Heart left ventricle (tissue), 16 donors: ENCODE measurements around the gene NPBWR2. TPM values are rescaled to one million over a fixed set of nuclear protein-coding genes. Genes with fewer than 3 reads are reported as not detected.

Experiments
- ATAC-seq, 4 donors: fragments of 200-7000 bp; cut with Tn5 transposase; one replicate each; pipeline ENCODE4 v1.9.1; 2020 to 2022; ENCODE audit warnings: moderate library complexity in 4 of 4, mild to moderate bottlenecking in 3 of 4, moderate number of reproducible peaks in 1 of 4
- DNase-seq, 5 donors: peaks; one replicate each; pipeline ENCODE4 v3.0.0-alpha.2; 2020
- H3K27ac ChIP-seq, 12 donors: fragments of 200-600 bp; sonication (generic) in 4 of 12; one replicate each; pipeline versions ENCODE4 v1.5.0 to v1.8.0; 2016 to 2022; ENCODE audit warnings: mild to moderate bottlenecking in 2 of 12
- H3K27me3 ChIP-seq, 9 donors: fragments of 200-600 bp; sonication (generic) in 2 of 9; one replicate each; pipeline versions ENCODE4 v1.5.1 to v1.8.0; 2016 to 2022; ENCODE audit warnings: mild to moderate bottlenecking in 3 of 9
- H3K36me3 ChIP-seq, 9 donors: fragments of 200-600 bp; sonication (generic) in 2 of 9; one replicate each; pipeline versions ENCODE4 v1.5.0 to v1.8.0; 2018 to 2022; ENCODE audit warnings: mild to moderate bottlenecking in 2 of 9
- H3K4me1 ChIP-seq, 12 donors: fragments of 200-600 bp; sonication (generic) in 4 of 12; one replicate each; pipeline versions ENCODE4 v1.5.0 to v1.8.0; 2016 to 2022; ENCODE audit warnings: mild to moderate bottlenecking in 3 of 12
- H3K4me3 ChIP-seq, 12 donors: fragments of 200-600 bp; sonication (generic) in 4 of 12; one replicate each; pipeline versions ENCODE4 v1.5.0 to v1.8.0; 2017 to 2022; ENCODE audit warnings: mild to moderate bottlenecking in 9 of 12, moderate library complexity in 4 of 12
- H3K9me3 ChIP-seq, 12 donors: fragments of 200-600 bp; sonication (generic) in 4 of 12; one replicate each; pipeline versions ENCODE4 v1.5.0 to v1.8.0; 2016 to 2022; ENCODE audit warnings: mild to moderate bottlenecking in 1 of 12
- POLR2A ChIP-seq, 2 donors: fragments of 450-650 bp; IDR thresholded peaks; one replicate each; pipeline ENCODE4 v1.6.1; 2017; ENCODE audit warnings: antibody characterized with exemption in 2 of 2, mild to moderate bottlenecking in 2 of 2, moderate library complexity in 2 of 2
- WGBS, 4 donors: extraction: QIAGEN DNeasy Blood & Tissue Kit in 2 of 4; methylation state at CpG; one replicate each; pipeline versions ENCODE4 v1.1.5 to v1.1.7; 2013 to 2018; 5-methylcytosine and 5-hydroxymethylcytosine counted together
- intact Hi-C, 10 donors: fragments of 100-400 bp; cut with DNase I; formaldehyde crosslinking; loops; one replicate each; pipeline versions ENCODE4 v1.11.1 to v1.14.2; 2022
- polyA plus RNA-seq, 2 donors: library from polyadenylated mRNA; stranded (reverse); fragments of 200-250 nt; gene quantifications; one replicate each; pipeline ENCODE4 v1.2.3, GENCODE V29; 2013
- total RNA-seq, 9 donors: library from RNA; depleted of rRNA in 2 of 9; stranded (reverse); fragments of >200 nt in 2 of 9; fragmentation: NEBNext Ultra II Directional in 3 of 9; extraction: Animal tissue kit (Norgen Biotek cat#: 25700) in 3 of 9; gene quantifications; one replicate each; pipeline versions ENCODE4 v1.1.0 to v1.2.4, GENCODE V29; 2016 to 2023
- TF ChIP-seq, protein P1 (sequence below), 12 donors: fragments of 200-600 bp; sonication (generic) in 4 of 12; IDR thresholded peaks; one replicate each; pipeline versions ENCODE4 v1.5.0 to v1.8.0; 2018 to 2022; ENCODE audit warnings: antibody characterized with exemption in 12 of 12, mild to moderate bottlenecking in 5 of 12
- donor health status: ischemic (EF 13 %, LVEDD 7.1; RV severe dilation, severe dysfunction).
- donor health status: healthy with polysubstance abuse.
- donor health status: DM: no; HTN: yes; CAD: no.
- donor health status: DM: no; HTN: no; CAD: no.
- donor health status: ischemic (EF 25% LVEDD 6.9; RV normal size, moderate dysfunction).
- donor health status: ischemic (EF 25% LVEDD 5.7; RV mildly dilated, moderate dysfunction).
- donor health status: healthy.
- donor health status: DM: yes; HTN: yes; CAD: no.
- donor health status: ischemic (EF 35%, LVEDD 5.7; RV mildly dilated, moderate dysfunction).
- donor health status: nonischemic (EF 11% LVEDD 7.7; RV severe dilation, severe dysfunction).
- donor health status: DM: yes; HTN: yes; CAD: no.
- donor health status: PGD.
- donor health status: ischemic (EF 29% LVEDD 5.4; RV normal size, mild dysfunction).
- donor health status: nonischemic (EF 23%, LVEDD 6.1; RV moderate dilation, normal function).

NPBWR2 gene
- total and polyA plus RNA-seq, 11 donors: not detected

DNA sequence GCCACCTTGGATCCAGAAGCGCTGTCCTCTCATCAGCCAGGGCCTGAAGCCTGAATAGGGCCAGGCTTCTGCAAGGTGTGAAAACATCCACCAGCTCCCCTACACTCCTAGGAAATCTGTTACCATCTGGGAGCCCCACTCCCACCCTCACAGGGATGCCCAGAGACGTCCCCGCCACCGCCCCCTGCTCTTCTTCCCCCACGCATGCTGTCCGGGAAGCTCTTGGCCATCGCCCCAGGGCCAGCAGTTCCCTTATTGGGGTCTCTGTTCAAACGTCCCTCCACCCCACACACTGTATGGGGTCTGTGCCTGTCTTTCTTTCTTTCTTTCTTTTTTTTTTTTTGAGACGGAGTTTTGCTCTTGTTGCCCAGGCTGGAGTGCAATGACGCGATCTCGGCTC lies 31.8 kb downstream of the NPBWR2 start:
- DNase-seq: no peak
- TF ChIP-seq POLR2A (IDR thresholded peaks at IDR 0.05): no peak
- TF ChIP-seq, protein P1, sequence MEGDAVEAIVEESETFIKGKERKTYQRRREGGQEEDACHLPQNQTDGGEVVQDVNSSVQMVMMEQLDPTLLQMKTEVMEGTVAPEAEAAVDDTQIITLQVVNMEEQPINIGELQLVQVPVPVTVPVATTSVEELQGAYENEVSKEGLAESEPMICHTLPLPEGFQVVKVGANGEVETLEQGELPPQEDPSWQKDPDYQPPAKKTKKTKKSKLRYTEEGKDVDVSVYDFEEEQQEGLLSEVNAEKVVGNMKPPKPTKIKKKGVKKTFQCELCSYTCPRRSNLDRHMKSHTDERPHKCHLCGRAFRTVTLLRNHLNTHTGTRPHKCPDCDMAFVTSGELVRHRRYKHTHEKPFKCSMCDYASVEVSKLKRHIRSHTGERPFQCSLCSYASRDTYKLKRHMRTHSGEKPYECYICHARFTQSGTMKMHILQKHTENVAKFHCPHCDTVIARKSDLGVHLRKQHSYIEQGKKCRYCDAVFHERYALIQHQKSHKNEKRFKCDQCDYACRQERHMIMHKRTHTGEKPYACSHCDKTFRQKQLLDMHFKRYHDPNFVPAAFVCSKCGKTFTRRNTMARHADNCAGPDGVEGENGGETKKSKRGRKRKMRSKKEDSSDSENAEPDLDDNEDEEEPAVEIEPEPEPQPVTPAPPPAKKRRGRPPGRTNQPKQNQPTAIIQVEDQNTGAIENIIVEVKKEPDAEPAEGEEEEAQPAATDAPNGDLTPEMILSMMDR (IDR thresholded peaks at IDR 0.05): no peak
- H3K27me3 ChIP-seq: no peaks in the 10 kb centered on the region
- no peak for ATAC-seq
- WGBS, 4 donors: 92 to 95% (median 94%) methylated on average over 12 of the region's 12 CpGs
- no peaks in the 10 kb centered on the region for H3K9me3 ChIP-seq
- intact Hi-C loops: no loop called here
- H3K4me1 ChIP-seq: peaks cover 0 to 29% (median 18%) of the 10 kb centered on the region in 12 donors
- no peak overlapping the region for H3K4me3 ChIP-seq
- H3K36me3 ChIP-seq: peaks cover 0 to 43% (median 15%) of the 10 kb centered on the region in 9 donors
- H3K27ac ChIP-seq: no peak overlapping the region

DNA sequence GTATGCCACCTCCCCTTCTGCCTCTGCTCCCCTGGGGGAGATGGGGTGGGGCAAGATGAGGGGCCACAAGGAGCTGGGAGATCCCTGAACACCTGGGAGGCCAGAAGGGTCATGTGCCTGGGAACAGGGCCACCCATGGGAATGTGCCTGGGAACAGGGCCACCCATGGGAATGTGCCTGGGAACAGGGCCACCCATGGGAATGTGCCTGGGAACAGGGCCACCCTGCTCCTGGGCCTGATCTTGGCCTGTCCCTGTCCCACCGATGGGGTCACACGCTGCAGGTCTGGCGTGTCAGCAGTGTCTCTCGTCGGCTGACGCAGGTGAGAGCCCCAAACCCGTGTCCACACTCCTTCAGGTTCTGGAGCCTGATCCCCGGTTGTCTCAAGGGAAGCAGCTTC lies 32.4 kb downstream of the NPBWR2 start:
- Histone ChIP-seq H3K36me3 (peaks cover 0 to 43% (median 20%) of the 10 kb centered on the region in 9 donors), H3K9me3 (no peaks in the 10 kb centered on the region), H3K4me3 (no peak overlapping the region), H3K27me3 (no peaks in the 10 kb centered on the region), H3K27ac (no peak overlapping the region), H3K4me1 (peaks cover 0 to 28% (median 17%) of the 10 kb centered on the region in 12 donors)
- DNase-seq (no peak), ATAC-seq (no peak)
- WGBS, 4 donors: 76 to 100% (median 88%) methylated on average over 1 to 8 of the region's 8 CpGs
- intact Hi-C loops: no loop called here
- no peak for TF ChIP-seq POLR2A (IDR thresholded peaks at IDR 0.05)
- TF ChIP-seq, protein P1 (IDR thresholded peaks at IDR 0.05): no peak

DNA sequence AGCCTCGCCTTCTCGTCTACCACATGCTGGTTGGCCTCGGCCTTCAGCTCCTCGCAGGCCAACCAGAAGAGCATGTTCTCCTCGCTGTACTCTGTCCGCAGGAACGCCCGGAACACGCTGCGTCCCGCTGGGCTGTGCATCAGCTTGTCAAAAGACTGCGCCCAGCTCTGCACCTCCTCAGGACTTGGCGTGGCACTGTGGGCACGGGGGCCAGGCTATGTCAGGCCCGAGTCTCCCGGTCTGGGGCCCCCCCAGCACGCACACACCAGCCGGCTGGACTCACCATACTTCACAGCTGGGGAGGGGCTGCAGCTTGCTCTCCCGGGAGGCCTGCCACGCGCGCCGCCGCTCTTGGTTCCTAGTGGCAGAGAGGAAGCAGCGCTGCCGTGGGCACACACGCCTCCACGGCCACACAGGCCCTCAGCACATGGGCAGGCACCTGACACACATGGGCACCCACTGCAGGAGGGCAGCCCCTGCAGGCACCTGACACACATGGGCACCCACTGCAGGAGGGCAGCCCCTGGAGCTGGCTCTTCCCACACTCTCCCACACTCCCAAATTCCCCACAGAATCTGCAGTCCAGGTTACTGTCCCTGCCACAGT lies 33.1 kb downstream of the NPBWR2 start:
- Histone ChIP-seq H3K36me3 (peaks cover 0 to 43% (median 20%) of the 10 kb centered on the region in 9 donors), H3K9me3 (no peaks in the 10 kb centered on the region), H3K27me3 (no peaks in the 10 kb centered on the region), H3K4me3 (no peak overlapping the region), H3K4me1 (peaks cover 0 to 28% (median 16%) of the 10 kb centered on the region in 12 donors), H3K27ac (no peak overlapping the region)
- intact Hi-C loops: no loop called here
- 91 to 96% (median 94%) methylated on average over 12 to 28 of the region's 28 CpGs for WGBS, 4 donors
- DNase-seq (no peak), ATAC-seq (no peak)
- TF ChIP-seq POLR2A (IDR thresholded peaks at IDR 0.05): no peak
- TF ChIP-seq, protein P1 (IDR thresholded peaks at IDR 0.05): no peak

DNA sequence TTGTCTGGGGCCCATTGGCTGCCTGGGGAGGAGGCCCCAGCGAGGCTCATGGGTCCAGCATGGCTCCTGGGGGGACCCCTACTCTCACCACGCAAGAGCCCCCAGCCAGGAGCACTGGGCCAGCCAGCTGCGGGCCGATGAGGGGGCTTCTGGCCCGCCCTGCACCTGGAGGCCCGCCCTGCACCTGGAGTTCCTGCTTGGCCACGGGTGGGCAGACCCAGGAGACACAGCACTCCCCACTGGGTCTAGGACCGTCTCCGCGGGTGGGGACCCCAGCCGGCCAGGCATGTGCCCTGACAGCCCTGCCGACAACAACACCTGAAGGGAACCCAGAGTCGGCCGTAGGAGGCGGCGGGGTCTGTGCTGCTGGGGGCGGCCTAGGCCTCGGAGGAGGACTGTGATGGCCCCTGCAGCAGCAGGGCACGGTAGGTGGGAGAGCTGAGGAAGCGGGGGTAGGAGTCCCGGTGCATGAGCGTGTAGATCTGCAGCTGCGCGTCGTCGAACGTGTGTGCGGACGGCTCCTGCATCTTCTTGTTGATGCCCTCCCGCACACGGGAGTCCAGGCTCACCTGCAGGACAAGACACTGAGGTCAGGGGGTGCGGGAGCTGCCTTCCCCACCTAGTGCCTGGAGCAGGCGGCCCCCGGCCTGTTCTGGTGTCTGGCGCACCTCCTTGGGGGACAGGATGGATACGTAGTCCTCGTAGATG lies 33.7 kb downstream of the NPBWR2 start:
- intact Hi-C loops: no loop called here
- DNase-seq: no peak
- no peaks in the 10 kb centered on the region for H3K9me3 ChIP-seq
- H3K36me3 ChIP-seq: peaks cover 0 to 43% (median 20%) of the 10 kb centered on the region in 9 donors
- no peak for ATAC-seq
- H3K4me3 ChIP-seq: no peak overlapping the region
- H3K27me3 ChIP-seq: no peaks in the 10 kb centered on the region
- TF ChIP-seq POLR2A (IDR thresholded peaks at IDR 0.05): no peak
- TF ChIP-seq, protein P1 (IDR thresholded peaks at IDR 0.05): no peak
- H3K27ac ChIP-seq: no peak overlapping the region
- 92 to 96% (median 93%) methylated on average over 35 to 37 of the region's 37 CpGs for WGBS, 4 donors
- H3K4me1 ChIP-seq: peaks cover 0 to 22% (median 9%) of the 10 kb centered on the region in 12 donors
